ENCODE measurements around the gene RBM44. TPM values are rescaled to one million over a fixed set of nuclear protein-coding genes. Genes with fewer than 3 reads are reported as not detected.

RBM44 gene
- total RNA-seq, 1 donor from 2014 or later: 0.44 TPM

DNA sequence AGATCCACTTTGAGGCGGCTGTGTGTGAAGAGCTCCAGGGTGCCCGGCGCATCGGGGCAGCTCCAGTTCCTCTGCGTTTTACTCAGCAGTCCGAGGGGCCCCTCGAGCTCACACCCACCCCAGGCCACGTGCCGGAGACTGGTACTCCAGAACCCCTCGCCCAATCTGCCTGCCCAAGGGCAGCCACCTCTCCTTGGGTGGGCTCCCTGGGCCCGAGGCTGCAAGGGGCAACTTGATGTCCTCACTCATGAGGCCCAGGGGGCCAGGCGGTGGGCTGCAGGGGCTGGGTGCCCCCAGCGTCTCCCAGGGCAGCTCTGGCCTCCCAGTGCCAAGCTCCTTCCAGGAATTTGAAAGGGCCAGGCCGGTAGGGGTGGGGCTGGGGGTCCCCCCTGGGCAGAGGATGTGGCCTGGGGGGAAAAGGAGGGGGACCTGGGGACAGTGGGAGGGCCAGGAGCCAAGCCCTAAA is 77.5 kb downstream of the RBM44 start:
- no peak for DNase-seq (ENCODE audit: low spot score)
- no peaks in the 10 kb centered on the region for H3K9me3 Mint-ChIP-seq (ENCODE audit: unreplicated experiment)
- no peak overlapping the region for H3K27ac Mint-ChIP-seq (ENCODE audit: unreplicated experiment)
- H3K4me1 Mint-ChIP-seq (ENCODE audit: unreplicated experiment): peaks cover 4% of the 10 kb centered on the region
- no peaks in the 10 kb centered on the region for H3K36me3 Mint-ChIP-seq (ENCODE audit: low read depth, unreplicated experiment)
- H3K27me3 Mint-ChIP-seq (ENCODE audit: unreplicated experiment): peaks cover 3% of the 10 kb centered on the region
- TF ChIP-seq CTCF (IDR thresholded peaks at IDR 0.05; ENCODE audit: unreplicated experiment): no peak
- H3K4me3 Mint-ChIP-seq (ENCODE audit: unreplicated experiment): no peak overlapping the region

- Mint-ChIP-seq H3K36me3 (ENCODE audit: low read depth, unreplicated experiment) (no peaks in the 10 kb centered on the region), H3K4me1 (ENCODE audit: unreplicated experiment) (peaks cover 2% of the 10 kb centered on the region), H3K9me3 (ENCODE audit: unreplicated experiment) (no peaks in the 10 kb centered on the region), H3K27ac (ENCODE audit: unreplicated experiment) (no peak overlapping the region), H3K27me3 (ENCODE audit: unreplicated experiment) (peaks cover 3% of the 10 kb centered on the region), H3K4me3 (ENCODE audit: unreplicated experiment) (no peak overlapping the region)
- DNase-seq (ENCODE audit: low spot score): no peak
- no peak for TF ChIP-seq CTCF (IDR thresholded peaks at IDR 0.05; ENCODE audit: unreplicated experiment)
These were observed 78.0 kb downstream of the RBM44 start for GRCh38 chr2:237876532-237876931.

- no peaks in the 10 kb centered on the region for H3K9me3 Mint-ChIP-seq (ENCODE audit: unreplicated experiment)
- H3K27ac Mint-ChIP-seq (ENCODE audit: unreplicated experiment): no peak overlapping the region
- no peaks in the 10 kb centered on the region for H3K36me3 Mint-ChIP-seq (ENCODE audit: low read depth, unreplicated experiment)
- no peak overlapping the region for H3K4me3 Mint-ChIP-seq (ENCODE audit: unreplicated experiment)
- TF ChIP-seq CTCF (IDR thresholded peaks at IDR 0.05; ENCODE audit: unreplicated experiment): no peak
- no peak for DNase-seq (ENCODE audit: low spot score)
- H3K4me1 Mint-ChIP-seq (ENCODE audit: unreplicated experiment): no peaks in the 10 kb centered on the region
- peaks cover 3% of the 10 kb centered on the region for H3K27me3 Mint-ChIP-seq (ENCODE audit: unreplicated experiment)
These were observed 78.4 kb downstream of the RBM44 start for GRCh38 chr2:237876951-237877491.

DNA sequence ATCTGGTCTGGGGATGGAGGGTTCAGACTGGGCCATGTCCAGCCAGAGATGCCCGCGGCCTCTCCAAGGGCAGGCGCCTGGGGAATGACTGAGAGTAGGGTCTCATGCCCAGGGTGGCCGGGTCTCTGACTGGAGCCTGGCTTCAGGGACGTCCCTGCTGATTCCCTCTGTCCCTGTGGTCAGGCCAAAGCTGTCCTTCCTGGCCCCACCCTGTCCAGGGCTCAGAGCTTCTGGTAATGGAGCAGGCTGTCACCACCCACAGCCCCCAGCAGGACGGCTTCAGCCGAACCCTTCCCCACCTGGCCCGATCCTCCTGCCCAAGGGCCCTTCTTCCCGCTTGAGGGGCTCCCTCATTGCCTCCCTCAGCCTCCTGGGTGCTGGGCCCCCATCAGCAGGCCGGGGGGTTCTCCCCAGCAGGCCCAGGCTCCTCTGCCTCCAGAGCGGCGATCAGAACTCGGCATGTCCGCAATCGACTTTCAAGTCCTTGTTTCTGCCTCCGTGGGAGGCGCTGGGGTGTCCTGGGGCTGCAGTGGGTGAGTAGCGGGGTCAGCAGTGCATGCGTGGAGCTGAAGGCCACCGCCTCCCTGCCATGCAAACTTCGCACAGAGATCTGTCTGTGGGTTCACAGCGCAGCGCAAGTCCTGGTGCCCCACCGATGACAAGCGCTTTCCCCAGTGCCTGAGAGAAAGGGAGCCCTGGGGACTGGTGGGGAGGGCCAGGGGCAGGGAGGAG is 79.2 kb downstream of the RBM44 start:
- no peak overlapping the region for H3K27ac Mint-ChIP-seq (ENCODE audit: unreplicated experiment)
- H3K27me3 Mint-ChIP-seq (ENCODE audit: unreplicated experiment): peaks cover 3% of the 10 kb centered on the region
- no peaks in the 10 kb centered on the region for H3K36me3 Mint-ChIP-seq (ENCODE audit: low read depth, unreplicated experiment)
- no peaks in the 10 kb centered on the region for H3K9me3 Mint-ChIP-seq (ENCODE audit: unreplicated experiment)
- H3K4me3 Mint-ChIP-seq (ENCODE audit: unreplicated experiment): no peak overlapping the region
- H3K4me1 Mint-ChIP-seq (ENCODE audit: unreplicated experiment): no peaks in the 10 kb centered on the region
- no peak for DNase-seq (ENCODE audit: low spot score)
- no peak for TF ChIP-seq CTCF (IDR thresholded peaks at IDR 0.05; ENCODE audit: unreplicated experiment)
